Ovary (tissue), 9 donors: ENCODE data around the gene ACVR1B. TPM values are rescaled to one million over a fixed set of nuclear protein-coding genes. Genes with fewer than 3 reads are reported as not detected.
A peak's percentile ranks its signal among the peaks of the same experiment; 100 is the strongest.

ENCODE experiments used
- DNase-seq, 5 donors: peaks; one replicate each; pipeline ENCODE4 v3.0.0-alpha.2; 2019 to 2020
- H3K27ac ChIP-seq, 2 donors: fragments of 200-600 bp; one replicate each; pipeline versions ENCODE4 v1.5.1 to v1.8.0; 2019 to 2022
- H3K27me3 ChIP-seq: fragments of 200-600 bp; one replicate; pipeline ENCODE4 v1.8.0; 2022
- H3K36me3 ChIP-seq: fragments of 200-600 bp; sonication (generic); one replicate; pipeline ENCODE4 v1.5.1; 2019
- H3K4me1 ChIP-seq: one replicate; pipeline ENCODE4 v1.8.1; 2013; ENCODE audit warnings: mild to moderate bottlenecking, moderate library complexity; ENCODE audit not compliant: insufficient read depth
- H3K4me3 ChIP-seq: fragments of 200-600 bp; sonication (generic); one replicate; pipeline ENCODE4 v1.5.1; 2017
- H3K9me3 ChIP-seq, 2 donors: fragments of 200-600 bp in 1 of 2; sonication (generic) in 1 of 2; one replicate each; pipeline versions ENCODE4 v1.5.1 to v1.8.1; 2013 to 2019; ENCODE audit warnings: mild to moderate bottlenecking in 1 of 2, moderate library complexity in 1 of 2
- EP300 ChIP-seq: sonication (generic); formaldehyde crosslinking; IDR thresholded peaks from one replicate; pipeline ENCODE4 v1.6.1; 2017; ENCODE audit warnings: antibody characterized with exemption
- POLR2A ChIP-seq: fragments of 450-650 bp; IDR thresholded peaks from one replicate; pipeline ENCODE4 v1.6.1; 2017; ENCODE audit warnings: antibody characterized with exemption, mild to moderate bottlenecking, moderate library complexity
- WGBS, 3 donors: extraction: QIAGEN DNeasy Blood & Tissue Kit in 1 of 3; methylation state at CpG; one replicate each; pipeline versions ENCODE4 v1.1.5 to v1.1.7; 2013 to 2017; 5-methylcytosine and 5-hydroxymethylcytosine counted together
- intact Hi-C, 4 donors: fragments of 100-400 bp; cut with DNase I; formaldehyde crosslinking; loops; one replicate each; pipeline versions ENCODE4 v1.11.0 to v1.15.1; 2022 to 2023
- polyA plus RNA-seq, 2 donors: library from polyadenylated mRNA; stranded (reverse); fragments of 200-250 nt in 1 of 2; fragments of 350-450 nt in 1 of 2; fragmentation: Illumina TruSeq in 1 of 2; extraction: RNeasy Lipid Tissue Mini Kit (QIAGEN cat#74804) in 1 of 2; gene quantifications; one replicate each; pipeline ENCODE4 v1.2.3, GENCODE V29; 2013 to 2014
- total RNA-seq, 7 donors: library from RNA; depleted of rRNA in 2 of 7; stranded (reverse); fragments of >200 nt in 2 of 7; fragmentation: NEBNext Ultra II Directional in 3 of 7; extraction: Animal tissue kit (Norgen Biotek cat#: 25700) in 3 of 7; gene quantifications; one replicate each; pipeline versions ENCODE4 v1.1.0 to v1.2.4, GENCODE V29; 2016 to 2023
- TF ChIP-seq, protein P1 (sequence below), 3 donors: fragments of 450-650 bp in 2 of 3; fragments of 200-600 bp in 1 of 3; IDR thresholded peaks; one replicate each; pipeline versions ENCODE4 v1.5.1 to v1.8.0; 2016 to 2022; ENCODE audit warnings: antibody characterized with exemption in 3 of 3, mild to moderate bottlenecking in 1 of 3
- donor health status: DM: no; HTN: no; CAD: no; lungs with moderate emphysema.
- donor health status: DM: no; HTN: no; CAD: no.
- donor health status: Bipolar disorder and iron deficiency.
- donor health status: DM: yes; HTN: yes; CAD: no.
- donor health status: DM: no; HTN: no; CAD: no.
- donor health status: DM: yes; HTN: yes; CAD: no.

ACVR1B gene
- total and polyA plus RNA-seq, 9 donors, result 6.9 to 27.3 (median 19.1) TPM

DNA sequence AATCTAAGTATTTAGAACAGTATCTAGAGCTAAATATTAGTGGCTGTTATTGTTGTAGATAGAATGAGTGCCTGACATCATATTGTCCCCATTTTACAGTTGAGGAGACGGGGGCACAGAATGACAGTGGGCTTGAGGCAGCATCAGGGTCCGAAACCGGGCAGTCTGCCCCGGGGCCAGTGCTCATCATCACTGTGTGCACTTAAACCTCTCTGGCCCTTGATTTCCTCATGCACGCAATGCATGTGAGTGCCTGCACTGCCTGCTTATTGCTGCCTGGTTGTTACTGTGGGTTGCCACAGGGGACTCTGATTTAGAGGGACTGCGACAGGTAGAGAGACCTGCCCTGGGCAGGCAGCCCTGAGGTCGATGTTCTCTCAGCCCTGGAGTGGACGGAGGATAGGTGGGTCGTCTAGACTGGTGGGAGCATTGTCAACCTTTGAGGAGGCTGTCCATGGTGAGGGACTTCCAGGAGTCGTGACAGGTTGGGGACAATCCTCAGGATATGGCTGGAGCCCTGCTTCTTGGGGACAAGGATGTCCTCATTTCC lies 34.4 kb upstream of the ACVR1B start:
- Histone ChIP-seq H3K4me1 (peaks cover 6% of the 10 kb centered on the region), H3K27me3 (no peaks in the 10 kb centered on the region), H3K4me3 (no peak overlapping the region), H3K27ac (no peak overlapping the region), H3K9me3 (no peaks in the 10 kb centered on the region), H3K36me3 (no peaks in the 10 kb centered on the region)
- DNase-seq, result no peak
- TF ChIP-seq, protein P1, sequence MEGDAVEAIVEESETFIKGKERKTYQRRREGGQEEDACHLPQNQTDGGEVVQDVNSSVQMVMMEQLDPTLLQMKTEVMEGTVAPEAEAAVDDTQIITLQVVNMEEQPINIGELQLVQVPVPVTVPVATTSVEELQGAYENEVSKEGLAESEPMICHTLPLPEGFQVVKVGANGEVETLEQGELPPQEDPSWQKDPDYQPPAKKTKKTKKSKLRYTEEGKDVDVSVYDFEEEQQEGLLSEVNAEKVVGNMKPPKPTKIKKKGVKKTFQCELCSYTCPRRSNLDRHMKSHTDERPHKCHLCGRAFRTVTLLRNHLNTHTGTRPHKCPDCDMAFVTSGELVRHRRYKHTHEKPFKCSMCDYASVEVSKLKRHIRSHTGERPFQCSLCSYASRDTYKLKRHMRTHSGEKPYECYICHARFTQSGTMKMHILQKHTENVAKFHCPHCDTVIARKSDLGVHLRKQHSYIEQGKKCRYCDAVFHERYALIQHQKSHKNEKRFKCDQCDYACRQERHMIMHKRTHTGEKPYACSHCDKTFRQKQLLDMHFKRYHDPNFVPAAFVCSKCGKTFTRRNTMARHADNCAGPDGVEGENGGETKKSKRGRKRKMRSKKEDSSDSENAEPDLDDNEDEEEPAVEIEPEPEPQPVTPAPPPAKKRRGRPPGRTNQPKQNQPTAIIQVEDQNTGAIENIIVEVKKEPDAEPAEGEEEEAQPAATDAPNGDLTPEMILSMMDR (IDR thresholded peaks at IDR 0.05), result no peak
- TF ChIP-seq POLR2A (no peak), EP300 (no peak)
- intact Hi-C loops, result no loop called here
- WGBS, 3 donors, result 90 to 92% (median 90%) methylated on average over 10 of the region's 10 CpGs

DNA sequence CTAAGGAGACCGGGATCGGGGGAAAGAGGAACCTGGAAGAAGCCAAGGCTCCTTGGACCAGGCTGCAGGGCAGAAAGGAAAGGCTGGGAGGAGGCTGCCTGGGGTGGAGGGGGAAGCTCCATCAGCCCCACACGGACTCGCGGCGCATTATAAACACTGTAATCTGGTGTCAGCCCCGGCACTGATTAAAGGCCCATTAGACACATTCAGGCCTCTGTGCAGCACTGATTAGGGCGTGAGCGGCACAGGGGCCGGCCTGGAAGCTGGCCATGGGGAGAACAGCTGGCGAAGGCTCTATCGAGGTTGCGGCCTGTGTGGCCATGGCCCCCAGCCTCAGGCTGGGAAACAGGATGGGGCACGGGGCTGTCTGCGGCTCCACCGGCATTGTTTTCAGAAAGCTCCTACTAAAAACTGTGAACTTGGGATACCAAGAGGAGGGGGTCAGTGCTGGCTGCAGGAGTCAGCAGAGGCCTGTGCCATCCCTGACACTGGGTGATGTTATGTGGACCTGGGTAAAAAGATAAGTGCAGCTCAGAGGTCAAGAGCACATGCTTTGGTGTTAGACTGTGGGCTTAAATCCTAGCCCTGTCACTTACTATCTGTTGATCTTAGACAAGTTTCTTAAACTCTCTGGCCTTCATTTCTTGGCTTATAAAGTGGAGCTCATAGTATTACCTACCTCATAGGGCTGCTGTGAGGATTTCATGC lies 33.6 kb upstream of the ACVR1B start:
- intact Hi-C loops, result no loop called here
- H3K27ac ChIP-seq, result no peak overlapping the region
- H3K4me1 ChIP-seq, result peaks cover 10% of the 10 kb centered on the region
- no peaks in the 10 kb centered on the region for H3K9me3 ChIP-seq
- H3K27me3 ChIP-seq, result no peaks in the 10 kb centered on the region
- WGBS, 3 donors, result 12 to 41% (median 24%) methylated on average over 16 of the region's 16 CpGs
- DNase-seq, result peak in 1 of 5 donors; percentile 55
- H3K36me3 ChIP-seq, result no peaks in the 10 kb centered on the region
- TF ChIP-seq POLR2A (no peak), EP300 (no peak)
- TF ChIP-seq, protein P1 (IDR thresholded peaks at IDR 0.05), result no peak
- no peak overlapping the region for H3K4me3 ChIP-seq

DNA sequence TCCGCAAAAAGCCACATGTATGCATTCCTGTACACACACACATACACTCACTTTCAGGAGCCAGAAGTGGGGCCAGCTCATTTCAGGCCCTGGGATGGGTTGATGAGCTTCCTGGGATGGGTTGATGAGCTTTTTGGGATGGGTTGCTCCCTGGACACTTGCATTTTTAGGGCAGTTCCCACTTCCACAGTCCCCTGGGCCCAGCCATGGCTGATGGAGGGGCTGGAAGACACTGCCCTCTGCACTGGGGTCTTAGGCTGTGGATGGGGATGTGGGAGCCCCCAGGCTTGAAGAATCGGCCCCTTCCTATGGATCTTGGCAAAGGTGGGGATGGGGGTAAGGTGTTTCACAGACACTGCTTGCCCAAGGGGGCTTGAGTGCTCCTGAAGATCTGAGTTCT lies 31.5 kb upstream of the ACVR1B start:
- TF ChIP-seq POLR2A (no peak), EP300 (no peak)
- TF ChIP-seq, protein P1 (IDR thresholded peaks at IDR 0.05), result no peak
- Histone ChIP-seq H3K9me3 (no peaks in the 10 kb centered on the region), H3K4me3 (no peak overlapping the region), H3K4me1 (peaks cover 16% of the 10 kb centered on the region), H3K27ac (no peak overlapping the region), H3K27me3 (no peaks in the 10 kb centered on the region), H3K36me3 (no peaks in the 10 kb centered on the region)
- WGBS, 3 donors, result 82 to 98% (median 95%) methylated on average over 2 of the region's 2 CpGs
- DNase-seq, result no peak
- intact Hi-C loops, result no loop called here

DNA sequence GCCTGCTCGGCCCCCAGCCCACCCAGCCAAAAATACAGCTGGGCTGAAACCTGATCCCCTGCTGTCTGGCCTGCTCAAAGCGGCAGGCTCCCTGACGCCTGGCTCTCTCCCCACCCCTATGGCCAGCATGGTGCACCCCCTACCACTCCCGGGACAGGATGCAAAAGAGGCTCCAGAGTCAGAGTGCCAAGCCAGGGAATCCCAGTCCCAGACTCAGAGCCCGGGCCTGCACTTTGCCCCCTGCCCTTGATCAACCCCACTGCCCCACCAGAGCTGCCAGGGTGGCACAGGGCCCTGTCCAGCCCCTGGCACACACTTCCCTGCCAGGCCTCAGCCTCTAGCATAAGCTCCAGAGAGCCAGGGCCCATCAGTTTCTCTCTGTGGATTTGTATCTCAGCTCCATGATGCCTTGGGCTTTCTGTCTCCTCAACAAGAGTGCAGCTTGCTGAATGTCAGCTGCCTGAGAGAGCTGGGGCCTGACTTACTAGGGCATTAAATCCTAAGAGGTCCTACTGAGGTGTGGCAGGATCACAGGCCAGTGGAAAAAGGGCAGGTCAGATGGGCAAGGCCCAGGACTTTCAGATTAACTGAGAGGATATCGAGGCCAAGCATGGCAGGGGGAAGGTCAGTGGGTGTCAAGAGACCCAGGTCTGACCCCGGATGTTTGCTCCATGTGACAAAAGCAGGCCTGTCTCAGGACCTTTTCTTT lies 30.3 kb upstream of the ACVR1B start:
- Histone ChIP-seq H3K9me3 (no peaks in the 10 kb centered on the region), H3K36me3 (no peaks in the 10 kb centered on the region), H3K4me3 (no peak overlapping the region), H3K27me3 (no peaks in the 10 kb centered on the region), H3K4me1 (peaks cover 16% of the 10 kb centered on the region), H3K27ac (no peak overlapping the region)
- intact Hi-C loops, result no loop called here
- WGBS, 3 donors, result 80 to 87% (median 85%) methylated on average over 6 to 7 of the region's 7 CpGs
- DNase-seq, result peak in 1 of 5 donors; percentile 2
- TF ChIP-seq, protein P1 (IDR thresholded peaks at IDR 0.05), result no peak
- TF ChIP-seq POLR2A (no peak), EP300 (no peak)
